ENCODE measurements around the gene RPF1. TPM values are rescaled to one million over a fixed set of nuclear protein-coding genes. Genes with fewer than 3 reads are reported as not detected.

Gene RPF1
- total and polyA plus RNA-seq, 7 donors = 29.2 to 75.5 (median 38.5) TPM

- WGBS, 3 donors = 28 to 40% (median 36%) methylated on average over 1 of the region's 1 CpG
- no peak for TF ChIP-seq CTCF (IDR thresholded peaks at IDR 0.05)
Measured at GRCh38 chr1:84540759-84541158, 61.7 kb downstream of the RPF1 start.

DNA sequence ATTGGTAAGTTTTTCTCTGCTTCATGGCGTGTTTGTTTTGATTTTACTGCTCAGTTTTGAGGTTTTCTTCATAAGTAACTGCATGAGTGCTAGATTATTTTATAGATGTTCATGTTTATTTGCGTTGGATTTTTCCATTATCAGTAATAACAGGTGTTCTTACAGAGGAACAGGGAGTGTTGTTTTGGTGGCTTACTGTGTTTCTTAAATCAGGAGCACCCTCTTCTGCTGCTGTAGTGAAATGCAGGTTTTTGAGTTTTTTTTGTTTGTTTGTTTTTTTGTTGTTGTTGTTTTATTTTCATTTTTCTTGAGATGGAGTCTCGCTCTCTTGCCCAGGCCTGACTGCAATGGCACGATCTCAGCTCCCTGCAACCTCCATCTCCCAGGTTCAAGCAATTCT is 62.6 kb downstream of the RPF1 start:
- Histone ChIP-seq H3K4me1 (no peaks in the 10 kb centered on the region), H3K9me3 (no peaks in the 10 kb centered on the region), H3K27ac (no peak overlapping the region), H3K36me3 (ENCODE audit: insufficient read depth in 1 of 2, low read depth in 1 of 2) (peaks cover 0 to 7% of the 10 kb centered on the region in 2 donors), H3K27me3 (ENCODE audit: insufficient read depth in 3 of 3, low read length in 2 of 3) (no peaks in the 10 kb centered on the region), H3K4me3 (no peak overlapping the region)
- ATAC-seq = no peak
- no peak for DNase-seq
- WGBS, 3 donors = 77 to 86% (median 84%) methylated on average over 4 of the region's 4 CpGs
- intact Hi-C loops (cut with DNase I) = no loop called here
- TF ChIP-seq CTCF (IDR thresholded peaks at IDR 0.05) = peak; percentile 24

More at GRCh38 chr1:84540759-84541158, 61.7 kb downstream of the RPF1 start:
- Histone ChIP-seq H3K9me3 (no peaks in the 10 kb centered on the region), H3K4me3 (no peak overlapping the region), H3K27ac (no peak overlapping the region), H3K27me3 (ENCODE audit: insufficient read depth in 3 of 3, low read length in 2 of 3) (no peaks in the 10 kb centered on the region), H3K36me3 (ENCODE audit: insufficient read depth in 1 of 2, low read depth in 1 of 2) (peaks cover 0 to 7% of the 10 kb centered on the region in 2 donors), H3K4me1 (no peaks in the 10 kb centered on the region)
- ATAC-seq = no peak
- intact Hi-C loops (cut with DNase I) = no loop called here
- DNase-seq = no peak

Other genes starting within 250 kb of the RPF1 start
- 1 to 10 TPM in 2 of 4 donors, under 1 TPM in 2; 0.65 to 3.2 (median 1.3) TPM for gene SAMD13, start 177.6 kb upstream of the RPF1 start, total RNA-seq
- 1 to 10 TPM in 2 of 3 donors, under 1 TPM in 1; 0.53 to 6.8 (median 5.5) TPM for gene SAMD13, start 177.6 kb upstream of the RPF1 start, polyA plus RNA-seq
- gene DNASE2B, start 80.8 kb upstream of the RPF1 start, total RNA-seq = 1 to 10 TPM in 1 of 4 donors, under 1 TPM in 1, not detected in 2; 0.50 to 3.1 TPM
- 1 to 10 TPM in 1 of 3 donors, under 1 TPM in 2; 0.18 to 1.1 (median 0.84) TPM for gene DNASE2B, start 80.8 kb upstream of the RPF1 start, polyA plus RNA-seq
- gene SPATA1, start 27.1 kb downstream of the RPF1 start, total RNA-seq = 1 to 10 TPM in 1 of 4 donors, under 1 TPM in 2, not detected in 1; 0.92 to 1.4 (median 0.93) TPM
- gene SPATA1, start 27.1 kb downstream of the RPF1 start, polyA plus RNA-seq = under 1 TPM in 2 of 3 donors, not detected in 1; 0.08 to 0.26 TPM
- gene GNG5, start 27.3 kb downstream of the RPF1 start, total RNA-seq = 100 to 1,000 TPM; 112 to 163 (median 141) TPM
- 100 to 1,000 TPM; 211 to 313 (median 293) TPM for gene GNG5, start 27.3 kb downstream of the RPF1 start, polyA plus RNA-seq
- 1 to 10 TPM; 4.4 to 5.2 (median 4.9) TPM for gene CTBS, start 95.2 kb downstream of the RPF1 start, total RNA-seq
- 1 to 10 TPM; 1.8 to 3.8 (median 2.1) TPM for gene CTBS, start 95.2 kb downstream of the RPF1 start, polyA plus RNA-seq
- 1 to 10 TPM; 4.4 to 8.6 (median 7.9) TPM for gene SSX2IP, start 211.2 kb downstream of the RPF1 start, total RNA-seq
- gene SSX2IP, start 211.2 kb downstream of the RPF1 start, polyA plus RNA-seq = 10 to 100 TPM in 1 of 3 donors, 1 to 10 TPM in 2; 2.2 to 12.8 (median 2.6) TPM

Measured in psoas muscle (tissue), 8 donors.